ENCODE measurements around the gene VSIG4.
A peak's percentile ranks its signal among the peaks of the same experiment; 100 is the strongest.
"Not testable (repeated sequence)": the region's sequence is repeated elsewhere in the genome, so short reads cannot be mapped to it uniquely, and the experiment has no call there.

Gene VSIG4, protein sequence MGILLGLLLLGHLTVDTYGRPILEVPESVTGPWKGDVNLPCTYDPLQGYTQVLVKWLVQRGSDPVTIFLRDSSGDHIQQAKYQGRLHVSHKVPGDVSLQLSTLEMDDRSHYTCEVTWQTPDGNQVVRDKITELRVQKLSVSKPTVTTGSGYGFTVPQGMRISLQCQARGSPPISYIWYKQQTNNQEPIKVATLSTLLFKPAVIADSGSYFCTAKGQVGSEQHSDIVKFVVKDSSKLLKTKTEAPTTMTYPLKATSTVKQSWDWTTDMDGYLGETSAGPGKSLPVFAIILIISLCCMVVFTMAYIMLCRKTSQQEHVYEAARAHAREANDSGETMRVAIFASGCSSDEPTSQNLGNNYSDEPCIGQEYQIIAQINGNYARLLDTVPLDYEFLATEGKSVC

DNA sequence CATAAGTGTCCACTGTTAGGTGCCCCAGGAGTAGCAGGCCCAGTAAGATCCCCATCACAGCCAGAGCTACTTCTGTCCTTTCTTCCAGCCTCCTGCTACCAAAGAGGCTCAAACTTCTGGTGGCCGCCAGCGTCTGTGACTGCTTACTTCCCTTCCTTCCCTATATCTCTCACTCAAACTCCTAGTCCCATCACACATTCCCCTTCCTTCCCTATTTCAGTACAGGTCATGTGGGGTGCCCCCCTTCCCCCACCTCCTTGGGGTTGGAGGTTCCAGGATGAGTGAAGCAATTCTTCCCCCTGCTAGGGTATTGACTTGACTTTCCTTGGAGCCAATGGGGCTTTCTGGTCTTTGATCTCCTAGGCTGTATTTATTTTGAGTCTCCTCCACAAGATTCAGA lies at the start of gene VSIG4:
VSIG4 (minus strand) TSS at position 137 of the 400 bp plus-strand sequence; CDS start at position 55, 82 bp downstream.
- no peak for DNase-seq

DNA sequence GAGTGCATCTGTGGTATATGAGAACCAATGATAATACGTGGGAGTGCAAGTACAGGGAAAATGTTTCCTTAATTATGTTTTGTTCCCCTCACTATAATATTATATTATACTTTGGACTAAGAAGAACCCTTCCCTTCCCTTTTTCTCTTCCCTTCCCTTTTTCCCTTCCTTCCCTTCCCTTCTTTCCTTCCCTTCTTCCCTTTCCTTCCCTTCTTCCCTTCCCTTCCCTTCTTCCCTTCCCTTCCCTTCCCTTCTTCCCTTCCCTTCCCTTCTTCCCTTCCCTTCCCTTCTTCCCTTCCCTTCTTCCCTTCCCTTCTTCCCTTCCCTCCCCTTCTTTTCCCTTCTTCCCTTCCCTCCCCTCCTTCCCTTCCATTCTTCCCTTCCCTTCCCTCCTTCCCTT lies 36.9 kb upstream of the VSIG4 start:
- no peak for DNase-seq

DNA sequence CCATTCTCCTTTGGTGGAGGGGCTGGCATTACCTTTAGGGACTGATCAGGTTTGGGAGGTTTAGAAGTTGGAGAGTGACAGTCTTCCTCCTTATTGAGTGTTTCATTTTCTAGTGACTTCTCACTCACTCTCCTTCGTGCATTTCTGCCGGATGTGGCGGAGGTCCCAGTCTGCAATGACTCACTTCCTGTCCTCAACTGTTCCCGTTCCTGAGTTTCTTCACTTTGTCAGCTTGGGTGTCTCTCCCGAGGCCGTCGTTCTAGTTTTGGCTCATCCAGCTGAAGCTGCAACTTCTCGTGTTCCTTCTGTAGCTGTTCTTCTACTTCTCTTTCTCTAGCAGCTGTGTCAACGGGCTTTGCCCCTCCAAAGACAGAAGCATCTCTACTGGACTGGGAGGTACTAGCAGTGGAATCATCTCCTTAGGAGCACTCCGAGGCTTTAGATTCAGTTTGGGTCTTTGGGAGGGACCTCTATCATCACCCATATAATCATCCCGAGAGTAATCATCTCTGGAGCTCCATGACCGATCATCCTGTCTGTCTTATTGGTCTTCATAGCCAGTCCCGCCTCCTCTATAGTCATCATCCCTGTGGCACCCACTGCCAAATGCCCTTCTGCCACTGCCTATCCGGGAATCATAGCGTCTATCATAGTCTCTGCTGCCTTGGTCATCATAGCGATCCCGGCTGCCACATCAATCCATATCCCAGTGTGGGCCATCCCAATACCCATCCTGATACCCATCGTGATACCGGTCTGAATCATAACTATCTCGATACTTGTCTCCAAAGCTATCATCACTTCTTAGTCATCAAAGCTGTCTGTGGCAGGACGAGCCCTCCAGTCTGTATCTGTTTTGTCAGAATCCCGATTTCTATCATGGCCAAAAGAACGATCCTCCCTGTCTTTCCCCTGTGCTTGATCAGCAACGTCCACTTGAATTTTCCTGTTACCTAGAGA lies 35.3 kb upstream of the VSIG4 start:
- DNase-seq: peak; percentile 40

DNA sequence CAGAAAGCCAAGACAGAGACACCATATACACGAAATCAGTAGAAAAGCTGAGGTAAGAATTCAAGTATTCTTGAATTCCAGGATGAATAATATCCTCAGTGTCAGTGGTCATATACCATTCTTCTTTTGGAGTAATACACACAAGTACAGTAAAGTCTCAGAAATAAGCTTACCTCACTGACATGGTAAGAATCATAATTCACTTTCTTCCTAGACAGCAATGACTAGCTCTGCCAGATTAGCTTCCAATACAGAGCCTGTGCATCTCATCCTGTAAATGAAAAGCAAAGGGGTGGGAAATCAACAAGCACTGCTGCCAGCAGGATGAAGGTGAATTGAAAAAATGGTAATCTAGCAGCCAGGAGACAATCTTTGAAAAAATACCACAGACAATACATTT lies 31.2 kb upstream of the VSIG4 start:
- DNase-seq: no peak

DNA sequence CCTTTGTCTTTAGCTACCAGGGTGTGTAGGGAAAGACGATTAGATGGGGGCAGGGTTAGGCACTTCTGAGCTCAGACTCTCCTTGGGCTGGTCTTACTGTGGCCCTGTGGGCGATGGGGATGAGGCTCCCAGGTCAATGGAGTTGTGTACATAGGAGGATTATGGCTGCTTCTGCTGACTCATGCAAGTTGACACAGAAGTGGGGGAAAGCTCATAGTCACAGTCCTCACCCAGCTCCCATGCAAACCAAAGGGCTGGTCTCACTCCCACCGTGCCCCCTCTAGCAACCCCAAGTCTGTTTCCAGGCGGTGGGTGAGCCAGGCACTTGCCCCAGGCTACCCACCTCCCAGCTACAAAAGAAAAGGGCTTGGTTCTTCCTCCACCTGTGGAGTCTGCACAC lies 24.4 kb upstream of the VSIG4 start:
- DNase-seq: no peak

DNA sequence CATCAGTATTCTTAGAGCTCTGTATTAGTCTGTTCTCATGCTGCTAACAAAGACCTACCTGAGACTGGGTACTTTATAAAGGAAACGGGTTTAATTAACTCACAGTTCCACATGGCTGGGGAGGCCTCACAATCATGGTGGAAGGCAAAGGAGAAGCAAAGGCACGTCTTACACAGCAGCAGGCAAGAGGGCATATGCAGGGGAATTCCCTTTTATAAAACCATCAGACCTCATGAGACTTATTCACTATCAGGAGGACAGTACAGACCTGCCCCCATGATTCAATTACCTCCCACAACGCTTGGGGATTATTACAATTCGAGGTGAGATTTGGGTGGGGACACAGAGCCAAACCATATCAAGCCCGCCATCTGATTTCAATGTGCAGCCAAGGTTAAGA lies 17.1 kb upstream of the VSIG4 start:
- not testable (repeated sequence) for DNase-seq

DNA sequence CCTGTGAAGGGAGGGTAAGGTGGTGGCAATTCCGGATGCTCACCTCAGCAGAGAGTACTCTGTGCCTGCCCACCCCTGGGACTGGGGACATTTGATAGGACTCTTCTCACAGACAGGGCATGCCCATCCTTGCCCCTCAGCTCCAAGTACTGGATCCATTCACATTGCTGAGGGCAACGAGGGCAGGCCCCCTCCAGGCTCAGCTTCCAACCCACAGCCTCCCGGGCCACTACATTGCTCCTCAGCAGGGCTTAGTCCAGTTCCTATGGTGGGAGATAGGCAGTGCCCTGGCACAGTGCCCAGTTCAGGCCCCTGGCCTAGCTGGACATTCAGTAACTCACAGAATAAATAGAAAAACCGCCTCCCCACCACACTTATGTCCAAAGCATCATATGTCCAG lies 15.1 kb upstream of the VSIG4 start:
- no peak for DNase-seq

DNA sequence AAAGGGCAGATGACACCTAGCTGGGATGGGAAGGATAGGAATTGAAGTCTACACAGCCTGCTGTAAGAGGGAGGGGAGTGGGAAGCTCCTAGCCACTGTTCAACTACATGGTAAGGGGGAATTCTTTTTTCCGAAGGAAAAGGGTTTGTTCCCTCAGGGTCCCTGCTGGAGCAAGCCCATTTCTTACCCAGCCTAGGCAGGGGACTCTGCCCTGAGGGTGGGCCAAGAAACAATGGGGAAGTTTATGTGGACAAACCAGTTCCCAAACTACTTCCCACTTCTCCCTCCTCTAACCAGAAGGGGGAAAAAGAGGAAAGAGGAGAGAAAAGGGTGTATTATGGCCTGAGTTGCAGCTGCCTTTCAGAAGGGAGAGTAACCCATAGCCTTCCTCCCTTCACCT lies 13.5 kb upstream of the VSIG4 start:
- no peak for DNase-seq

DNA sequence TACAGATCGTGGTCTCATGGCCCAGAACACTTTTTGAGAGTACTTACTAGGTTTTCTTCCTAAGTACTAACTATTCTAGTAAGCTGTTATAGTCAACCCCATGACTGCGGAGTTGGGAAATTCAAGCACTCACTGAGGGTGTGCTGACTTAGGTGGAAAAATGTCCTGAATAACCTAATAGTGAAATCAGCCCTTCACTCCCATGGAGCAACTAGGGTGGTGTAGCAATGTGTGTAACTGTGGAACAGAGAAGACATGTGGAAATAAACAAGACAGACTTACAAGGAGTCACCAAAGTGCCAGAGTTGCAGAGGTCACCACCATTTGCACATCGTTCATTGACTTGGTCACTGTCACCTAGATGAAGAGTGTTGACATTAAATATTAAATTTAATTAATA lies 12.1 kb upstream of the VSIG4 start:
- DNase-seq: no peak

DNA sequence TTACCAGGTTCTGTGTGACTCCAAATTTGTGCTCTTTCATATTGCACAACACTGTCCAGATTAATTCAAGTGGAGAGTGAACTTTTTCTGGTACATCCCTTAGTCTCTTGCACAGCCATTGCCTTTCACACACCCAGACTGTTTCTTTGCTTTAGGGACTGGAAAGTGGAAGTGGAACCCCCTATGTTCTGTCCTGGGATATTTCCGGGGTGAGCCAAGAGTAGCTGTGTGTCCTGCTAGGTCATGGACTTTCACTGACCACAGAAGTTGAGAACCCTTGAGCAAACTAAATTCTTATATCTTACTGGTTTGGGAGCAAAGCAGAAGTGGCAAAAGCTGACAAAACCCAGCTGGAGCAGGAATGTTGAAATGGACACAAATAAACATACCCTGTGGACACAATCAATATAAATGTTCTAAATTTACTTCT lies 10.3 kb upstream of the VSIG4 start:
- no peak for DNase-seq

DNA sequence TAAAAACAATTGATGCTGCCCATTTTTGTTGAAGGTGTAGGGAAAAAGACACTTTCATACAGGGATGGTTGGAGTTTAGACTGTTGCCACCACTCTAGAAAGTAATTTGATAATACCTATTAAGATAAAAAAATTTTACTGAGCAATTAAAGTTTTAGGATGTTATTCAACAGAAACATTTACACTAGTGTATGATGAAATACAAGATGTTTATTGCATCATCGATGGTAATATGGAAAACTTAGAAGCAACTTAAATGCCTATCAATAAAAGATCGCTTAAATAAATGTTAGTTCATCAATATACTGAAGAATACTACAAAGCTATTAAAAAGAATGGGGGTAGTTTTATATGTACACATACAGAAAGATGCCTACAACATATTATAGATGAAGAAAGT lies 9.2 kb upstream of the VSIG4 start:
- DNase-seq: no peak

DNA sequence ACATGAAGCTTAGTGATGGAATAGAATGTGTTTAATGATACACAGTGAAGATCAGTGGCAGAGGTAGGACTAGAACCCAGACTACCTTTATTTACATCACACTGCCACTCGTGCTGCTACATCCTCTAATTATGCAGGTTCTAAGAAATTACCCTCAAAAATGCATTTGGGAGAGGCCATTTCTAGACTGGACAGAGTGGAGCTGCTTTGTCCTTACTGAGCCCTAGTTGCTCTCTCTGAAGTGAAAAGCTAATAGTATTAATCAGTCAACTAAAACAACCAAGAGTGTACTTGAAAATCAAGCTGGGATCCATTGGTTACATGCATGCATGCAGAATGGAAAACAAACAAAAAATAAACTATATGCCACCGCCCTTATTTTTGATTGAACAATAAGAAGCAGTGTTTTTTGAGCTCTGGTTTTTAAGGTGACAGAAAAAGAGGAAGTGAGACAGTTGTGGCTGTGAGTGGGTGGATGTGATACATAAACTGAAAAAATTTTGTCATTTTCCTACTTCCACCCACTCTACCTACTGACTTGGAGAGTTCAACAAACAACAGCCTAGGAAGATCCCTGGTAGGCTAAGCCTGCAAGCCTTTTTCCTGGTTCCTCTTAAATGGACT lies 6.8 kb upstream of the VSIG4 start:
- peak; percentile 30 for DNase-seq

DNA sequence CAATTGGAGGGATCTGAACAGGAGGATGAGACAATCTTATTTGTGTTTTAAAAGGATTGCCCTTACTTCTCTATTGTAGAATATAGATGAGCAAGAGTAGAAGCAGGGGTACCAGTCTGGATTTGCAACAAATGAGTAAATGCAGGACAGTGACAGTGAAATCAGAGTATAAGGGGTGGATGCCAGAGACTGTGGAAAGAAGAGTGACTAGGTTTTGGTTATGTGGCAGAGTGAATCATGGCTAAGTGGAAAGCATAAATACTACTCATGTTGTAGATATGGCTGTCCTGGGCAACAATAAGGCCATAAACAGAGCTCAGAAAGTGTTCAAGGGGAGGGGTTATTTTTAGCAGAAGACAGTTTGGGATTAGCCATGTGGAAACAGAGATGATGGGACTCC lies 6.0 kb upstream of the VSIG4 start:
- DNase-seq: no peak

DNA sequence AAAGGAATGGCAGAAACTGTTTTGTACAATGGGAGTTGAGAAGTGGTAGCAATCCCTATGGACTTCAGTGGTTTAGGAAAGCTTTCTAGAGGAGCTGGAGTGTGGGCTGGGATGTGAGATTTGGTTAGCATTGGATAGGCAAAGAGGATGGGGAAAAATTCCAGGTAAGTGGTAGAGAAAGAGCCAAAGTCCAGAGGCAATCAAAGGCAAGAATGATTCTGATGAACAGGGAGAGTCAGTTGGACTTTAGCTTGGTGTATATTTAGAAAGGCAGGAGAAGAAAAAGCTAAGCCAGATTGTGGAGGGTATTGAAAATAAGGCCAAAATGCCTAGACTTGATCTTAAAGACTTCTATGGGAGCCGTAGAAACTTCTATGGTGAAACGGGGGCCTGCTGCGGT lies 3.7 kb upstream of the VSIG4 start:
- no peak for DNase-seq

DNA sequence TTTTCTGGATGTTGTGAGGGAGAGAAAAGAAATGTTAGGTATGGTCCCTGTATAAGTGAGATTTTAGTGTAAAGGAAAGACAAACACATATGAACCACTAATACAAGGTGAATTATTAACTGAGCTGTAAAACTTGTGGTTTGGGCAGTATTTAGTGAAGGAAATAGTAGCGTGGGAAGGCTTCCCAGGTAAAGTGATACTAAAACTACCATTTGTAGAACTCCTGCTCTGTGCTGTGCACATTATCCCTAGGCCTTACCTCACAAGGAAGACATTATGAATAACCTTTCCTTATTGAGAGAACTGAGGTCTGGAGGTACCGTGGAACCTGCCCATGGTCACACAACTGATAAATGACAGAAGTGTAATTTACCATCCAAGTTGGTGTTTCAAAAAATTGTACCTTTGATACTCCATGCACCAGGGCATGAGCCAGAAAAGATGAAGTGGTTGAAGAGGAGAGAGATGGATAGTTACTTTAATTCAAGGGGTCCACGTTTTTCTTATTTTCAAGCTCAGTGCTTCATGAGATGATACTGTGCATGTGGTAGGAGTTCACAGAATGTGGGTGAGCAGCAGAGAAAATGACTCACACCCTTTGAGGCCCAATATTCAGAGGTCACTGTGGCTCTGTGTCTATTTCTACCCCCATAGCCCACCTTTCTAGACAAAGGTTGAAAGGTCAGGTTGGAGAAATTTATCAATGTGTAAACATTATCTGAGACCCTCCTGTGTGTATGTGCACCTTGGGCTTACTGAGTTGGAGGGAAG lies 2.6 kb upstream of the VSIG4 start:
- DNase-seq: no peak

DNA sequence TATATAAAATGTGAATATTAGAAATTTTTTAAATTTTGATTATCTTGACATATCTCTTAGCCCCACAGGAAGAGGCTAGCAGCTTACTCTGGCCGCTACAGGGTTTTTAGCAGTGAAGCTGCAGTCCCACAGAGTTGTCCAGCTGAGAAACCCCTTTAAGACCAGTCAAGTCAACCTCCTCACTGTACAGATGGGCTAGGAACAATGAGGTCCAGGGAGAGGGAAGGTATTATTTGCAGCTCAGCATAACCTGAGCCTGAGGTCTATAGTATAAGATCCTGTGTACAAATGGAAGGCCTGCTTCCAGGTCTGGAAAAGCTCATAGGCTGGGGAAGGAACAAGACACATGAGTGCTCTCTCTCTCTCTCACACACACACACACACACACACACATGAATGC lies 1.8 kb downstream of the VSIG4 start:
- no peak for DNase-seq

DNA sequence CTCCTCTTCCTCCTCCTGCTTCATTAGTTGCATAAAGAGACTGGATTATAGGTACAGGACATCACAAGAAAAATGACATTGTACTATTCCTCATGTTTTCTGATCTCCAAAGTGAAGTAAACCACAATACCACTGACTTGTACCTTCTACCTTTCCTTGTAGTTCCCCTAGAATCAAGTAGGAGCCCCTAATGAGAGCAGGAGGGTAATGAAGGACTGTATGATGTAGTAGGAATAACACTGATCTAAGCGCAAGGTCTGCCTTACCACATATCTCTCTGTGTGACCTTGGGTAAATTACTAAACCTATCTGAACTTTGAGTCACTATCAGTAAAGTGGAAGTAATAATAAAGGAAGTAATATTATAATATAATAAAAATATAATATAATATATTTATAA lies 3.6 kb downstream of the VSIG4 start:
- no peak for DNase-seq

DNA sequence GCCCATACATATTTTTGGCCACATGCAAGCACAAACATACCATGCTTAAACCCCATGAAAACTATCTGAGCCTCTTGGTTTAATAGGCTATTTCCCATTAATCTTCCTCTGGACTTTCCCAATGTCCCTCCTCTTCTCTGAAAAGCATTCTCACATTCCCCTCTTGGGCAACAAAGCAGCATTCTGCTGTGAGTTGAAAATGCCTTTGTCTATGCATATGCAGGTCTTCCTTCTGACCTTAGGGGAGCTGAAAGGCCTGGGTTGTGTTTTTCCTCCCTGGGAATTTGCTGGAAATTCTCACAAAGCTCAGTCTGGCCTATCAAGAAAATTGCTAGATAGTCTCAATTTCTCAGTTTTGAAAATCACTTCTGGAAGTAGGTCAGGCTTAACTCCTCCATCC lies 4.2 kb downstream of the VSIG4 start:
- no peak for DNase-seq

DNA sequence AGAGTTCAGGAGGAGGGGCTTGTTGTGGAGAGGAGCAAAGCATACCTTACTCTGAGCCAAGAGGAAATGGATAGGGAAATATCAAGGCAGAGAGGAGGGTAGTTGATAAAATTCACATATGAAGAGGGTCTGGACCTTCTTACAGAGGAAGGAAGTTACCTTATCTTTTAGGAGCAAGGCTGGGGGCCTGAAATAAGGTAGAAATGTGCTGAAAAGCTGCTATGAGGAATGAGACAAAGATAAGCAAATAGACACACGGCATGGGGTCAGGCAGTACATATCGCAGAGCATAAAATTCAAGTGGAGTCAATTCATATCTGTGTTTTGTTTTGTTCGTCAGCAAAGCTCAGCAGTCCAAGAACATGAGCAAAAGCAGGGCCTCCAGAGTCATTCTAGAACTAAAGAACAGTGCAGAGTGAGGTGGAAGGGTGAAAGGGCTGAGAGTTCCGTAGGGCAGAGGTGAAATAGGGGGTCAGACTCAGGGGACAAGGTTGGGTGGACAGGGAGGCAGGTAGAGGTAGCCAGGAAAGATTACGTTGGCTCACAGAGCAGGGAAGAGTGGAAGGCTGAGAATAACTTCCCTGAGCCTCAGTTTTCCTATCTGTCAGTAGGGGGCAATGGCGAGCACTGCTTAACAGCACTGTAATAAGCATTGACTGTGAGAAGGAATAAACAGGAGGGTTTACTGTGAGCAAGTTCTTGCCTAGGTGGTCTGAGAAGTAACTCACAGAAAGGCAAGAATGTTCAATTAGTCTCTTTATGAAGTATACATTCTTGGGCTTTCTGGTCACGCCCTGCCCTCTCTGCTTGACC lies 9.2 kb downstream of the VSIG4 start:
- peak; percentile 15 for DNase-seq

DNA sequence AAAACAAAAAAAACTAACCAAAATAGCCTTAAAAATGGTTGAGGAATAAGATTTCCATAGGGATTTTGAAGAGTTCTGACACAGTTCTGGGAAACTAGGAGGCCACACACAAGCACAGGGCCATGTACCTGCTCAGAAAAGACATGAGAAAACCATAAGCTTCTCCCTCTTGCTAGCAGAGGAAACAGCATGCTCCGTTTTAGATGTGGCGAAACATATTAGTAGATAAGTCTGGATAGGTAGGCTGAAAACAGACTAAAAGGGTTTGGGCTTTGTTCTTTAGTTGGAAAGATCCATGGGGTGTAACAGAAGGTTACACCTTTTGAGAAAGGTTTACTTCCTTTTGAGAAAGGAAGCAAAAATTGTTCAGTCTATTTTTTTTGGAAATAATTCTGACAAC lies 10.9 kb downstream of the VSIG4 start:
- DNase-seq: no peak

DNA sequence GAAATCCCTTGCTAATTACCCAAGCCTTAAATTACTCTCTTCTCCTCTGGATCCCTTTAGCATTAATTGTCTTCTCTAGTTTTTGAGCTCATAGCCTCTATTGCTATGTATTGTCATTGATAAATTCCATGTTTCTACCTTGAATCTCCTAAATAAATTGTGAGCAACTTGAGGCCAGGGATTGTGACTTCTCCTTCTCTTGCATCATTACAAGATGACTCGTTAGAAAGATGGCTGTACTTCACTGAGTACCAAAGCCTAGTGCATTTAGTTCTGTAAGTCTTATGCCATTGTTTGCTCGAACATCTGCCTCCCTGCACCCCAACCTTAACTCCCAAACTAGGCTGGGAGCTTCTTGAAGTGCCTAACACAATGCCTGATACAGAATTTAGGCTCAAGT lies 15.3 kb downstream of the VSIG4 start:
- no peak for DNase-seq

DNA sequence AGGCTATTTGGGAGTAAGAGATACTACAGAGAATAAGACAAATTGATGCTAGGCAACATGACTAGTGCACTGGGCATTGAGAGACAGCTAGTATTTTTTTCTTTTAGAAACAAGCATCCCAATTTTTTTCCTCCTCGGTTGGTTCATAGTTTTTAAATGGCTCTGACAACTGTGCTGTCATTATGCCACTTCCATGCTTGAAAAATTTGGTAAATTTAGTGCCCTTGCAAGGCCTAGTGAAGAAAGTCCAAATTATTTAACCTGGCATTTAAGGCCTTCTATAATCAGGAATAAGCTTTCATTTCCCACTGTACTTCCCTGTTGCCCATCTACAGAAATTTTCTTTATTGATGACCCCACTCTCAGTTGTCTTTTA lies 15.8 kb downstream of the VSIG4 start:
- DNase-seq: no peak
